Heart right ventricle (tissue), 16 donors: ENCODE results near the gene TIGD4. TPM values are rescaled to one million over a fixed set of nuclear protein-coding genes. Genes with fewer than 3 reads are reported as not detected.

Experiments
- ATAC-seq, 8 donors: fragments of 200-7000 bp; cut with Tn5 transposase; one replicate each; pipeline ENCODE4 v1.9.1; 2020; ENCODE audit warnings: mild to moderate bottlenecking in 8 of 8, moderate library complexity in 8 of 8, moderate number of reproducible peaks in 1 of 8
- DNase-seq, 2 donors: peaks; one replicate each; pipeline ENCODE4 v3.0.0-alpha.2; 2020
- H3K27ac ChIP-seq, 10 donors: fragments of 200-600 bp; sonication (generic) in 2 of 10; one replicate each; pipeline versions ENCODE4 v1.5.0 to v1.8.0; 2020 to 2022; ENCODE audit warnings: mild to moderate bottlenecking in 3 of 10
- H3K27me3 ChIP-seq, 7 donors: fragments of 200-600 bp; one replicate each; pipeline ENCODE4 v1.8.0; 2021 to 2022; ENCODE audit warnings: mild to moderate bottlenecking in 2 of 7
- H3K36me3 ChIP-seq, 9 donors: fragments of 200-600 bp; sonication (generic) in 1 of 9; one replicate each; pipeline versions ENCODE4 v1.5.0 to v1.8.0; 2020 to 2022; ENCODE audit warnings: mild to moderate bottlenecking in 2 of 9
- H3K4me1 ChIP-seq, 9 donors: fragments of 200-600 bp; sonication (generic) in 1 of 9; one replicate each; pipeline versions ENCODE4 v1.5.0 to v1.8.0; 2020 to 2022; ENCODE audit warnings: mild to moderate bottlenecking in 4 of 9
- H3K4me3 ChIP-seq, 10 donors: fragments of 200-600 bp; sonication (generic) in 2 of 10; one replicate each; pipeline versions ENCODE4 v1.5.0 to v1.8.0; 2020 to 2022; ENCODE audit warnings: mild to moderate bottlenecking in 7 of 10, moderate library complexity in 2 of 10
- H3K9me3 ChIP-seq, 11 donors: fragments of 200-600 bp in 10 of 11; sonication (generic) in 2 of 11; one replicate each; pipeline versions ENCODE4 v1.5.0 to v1.8.0; 2013 to 2022; ENCODE audit warnings: mild to moderate bottlenecking in 2 of 11, control low read depth in 1 of 11, moderate library complexity in 1 of 11
- CTCF ChIP-seq, 9 donors: fragments of 200-600 bp; sonication (generic) in 2 of 9; IDR thresholded peaks; one replicate each; pipeline versions ENCODE4 v1.5.0 to v1.8.0; 2021 to 2022; ENCODE audit warnings: antibody characterized with exemption in 9 of 9, mild to moderate bottlenecking in 5 of 9, moderate library complexity in 1 of 9
- WGBS, 2 donors: extraction: QIAGEN DNeasy Blood & Tissue Kit; methylation state at CpG; one replicate each; pipeline ENCODE4 v1.1.7; 2013; ENCODE audit warnings: inconsistent platforms in 1 of 2; 5-methylcytosine and 5-hydroxymethylcytosine counted together
- intact Hi-C, 10 donors: fragments of 100-400 bp; cut with DNase I; formaldehyde crosslinking; loops; one replicate each; pipeline versions ENCODE4 v1.11.1 to v1.14.2; 2022
- polyA plus RNA-seq, 2 donors: library from polyadenylated mRNA; stranded (reverse); fragments of 200-250 nt; gene quantifications; one replicate each; pipeline ENCODE4 v1.2.3, GENCODE V29; 2013
- total RNA-seq, 10 donors: library from RNA; stranded (reverse); fragmentation: NEBNext Ultra II Directional in 3 of 10; extraction: Animal tissue kit (Norgen Biotek cat#: 25700) in 3 of 10; gene quantifications; one replicate each; pipeline versions ENCODE4 v1.2.1 to v1.2.4, GENCODE V29; 2021 to 2023
- donor health status: Arrhythmogenic right ventricular cardiomyopathy.
- donor health status: ischemic (EF 13 %, LVEDD 7.1; RV severe dilation, severe dysfunction).
- donor health status: healthy with polysubstance abuse.
- donor health status: DM: no; HTN: yes; CAD: no.
- donor health status: DM: no; HTN: no; CAD: no.
- donor health status: ischemic (EF 25% LVEDD 6.9; RV normal size, moderate dysfunction).
- donor health status: ischemic (EF 25% LVEDD 5.7; RV mildly dilated, moderate dysfunction).
- donor health status: healthy.
- donor health status: DM: yes; HTN: yes; CAD: no.
- donor health status: Ischemic cardiomyopathy.
- donor health status: ischemic (EF 35%, LVEDD 5.7; RV mildly dilated, moderate dysfunction).
- donor health status: nonischemic (EF 11% LVEDD 7.7; RV severe dilation, severe dysfunction).
- donor health status: DM: yes; HTN: yes; CAD: no.
- donor health status: PGD.
- donor health status: ischemic (EF 29% LVEDD 5.4; RV normal size, mild dysfunction).
- donor health status: nonischemic (EF 23%, LVEDD 6.1; RV moderate dilation, normal function).

The TIGD4 gene
- total and polyA plus RNA-seq, 12 donors = 0.12 to 0.44 (median 0.19) TPM

- H3K4me3 ChIP-seq = no peak overlapping the region
- intact Hi-C loops = no loop called here
- 99% methylated on average over 3 of the region's 3 CpGs for WGBS, 2 donors
Observed at GRCh38 chr4:152795891-152796290, 16.4 kb upstream of the TIGD4 start.

GRCh38 chr4:152786627-152787026 is 7.1 kb upstream of the TIGD4 start:
- DNase-seq (no peak), ATAC-seq (no peak)
- no peaks in the 10 kb centered on the region for H3K27me3 ChIP-seq
- H3K27ac ChIP-seq = no peak overlapping the region
- no peak for TF ChIP-seq CTCF (IDR thresholded peaks at IDR 0.05)
- peaks cover 0 to 60% (median 27%) of the 10 kb centered on the region in 9 donors for H3K4me1 ChIP-seq
- no peak overlapping the region for H3K4me3 ChIP-seq
- intact Hi-C loops = loop anchor here in 2 of 10 donors (5.0 to 10.0 kb wide), 2 partner anchors 468 to 1604 kb away; no protein-coding TSS in a partner anchor
- WGBS, 2 donors = 94 to 98% methylated on average over 1 of the region's 1 CpG
- H3K36me3 ChIP-seq = peaks cover 0 to 20% (median 0%) of the 10 kb centered on the region in 9 donors
- H3K9me3 ChIP-seq = no peaks in the 10 kb centered on the region

More at GRCh38 chr4:152795891-152796290, 16.4 kb upstream of the TIGD4 start:
- Histone ChIP-seq H3K27ac (no peak overlapping the region), H3K4me1 (peaks cover 0 to 15% (median 4%) of the 10 kb centered on the region in 9 donors), H3K36me3 (no peaks in the 10 kb centered on the region), H3K27me3 (no peaks in the 10 kb centered on the region), H3K9me3 (no peaks in the 10 kb centered on the region)
- no peak for TF ChIP-seq CTCF (IDR thresholded peaks at IDR 0.05)
- no peak for ATAC-seq
- DNase-seq = no peak

GRCh38 chr4:152785639-152786615 is 6.4 kb upstream of the TIGD4 start:
- Histone ChIP-seq H3K36me3 (peaks cover 0 to 20% (median 0%) of the 10 kb centered on the region in 9 donors), H3K4me3 (no peak overlapping the region), H3K4me1 (peaks cover 0 to 67% (median 34%) of the 10 kb centered on the region in 9 donors), H3K27me3 (no peaks in the 10 kb centered on the region), H3K9me3 (no peaks in the 10 kb centered on the region), H3K27ac (no peak overlapping the region)
- no peak for TF ChIP-seq CTCF (IDR thresholded peaks at IDR 0.05)
- no peak for DNase-seq
- no peak for ATAC-seq
- intact Hi-C loops = loop anchor here in 2 of 10 donors (5.0 to 10.0 kb wide), 2 partner anchors 469 to 1604 kb away; no protein-coding TSS in a partner anchor
- WGBS, 2 donors = 65 to 71% methylated on average over 3 of the region's 3 CpGs

- intact Hi-C loops = loop anchor here in 2 of 10 donors (5.0 to 10.0 kb wide), 2 partner anchors 470 to 1602 kb away; no protein-coding TSS in a partner anchor
- WGBS, 2 donors = 78 to 83% methylated on average over 4 of the region's 4 CpGs
- no peak overlapping the region for H3K27ac ChIP-seq
Observed at GRCh38 chr4:152784490-152785350, 5.2 kb upstream of the TIGD4 start.

More at GRCh38 chr4:152784490-152785350, 5.2 kb upstream of the TIGD4 start:
- peak in 1 of 2 donors; percentile 11 for DNase-seq
- H3K9me3 ChIP-seq = no peaks in the 10 kb centered on the region
- no peak for ATAC-seq
- peaks cover 0 to 62% (median 39%) of the 10 kb centered on the region in 9 donors for H3K4me1 ChIP-seq
- H3K27me3 ChIP-seq = no peaks in the 10 kb centered on the region
- peak in 2 of 9 donors; percentile 10 to 31 for TF ChIP-seq CTCF (IDR thresholded peaks at IDR 0.05)
- H3K4me3 ChIP-seq = no peak overlapping the region
- H3K36me3 ChIP-seq = peaks cover 0 to 20% (median 0%) of the 10 kb centered on the region in 9 donors
